SK-N-SH (cell line): Measurements from ENCODE around the gene UBE2D2. TPM values are rescaled to one million over a fixed set of nuclear protein-coding genes. Genes with fewer than 3 reads are reported as not detected.

Experiments used
- CTCF ChIA-PET: fragments of 300-600, 350-600 bp; formaldehyde crosslinking; extraction: SDS; loops from one replicate; lab custom pipeline; 2021; lab: Yijun Ruan, JAX
- POLR2A ChIA-PET: fragments of 350-600 bp; sonication (Branson Sonifier 250); formaldehyde crosslinking; extraction: SDS; loops from one replicate; lab custom pipeline; 2020; ENCODE audit warnings: antibody characterized with exemption, inconsistent platforms; lab: Yijun Ruan, JAX
- DNase-seq: peaks from one replicate; pipeline ENCODE4 v3.0.0; 2012
- H2AFZ ChIP-seq: fragments of 200-600 bp; sonication (generic); 2 replicates; pipeline ENCODE4 v1.8.1; 2016; ENCODE audit warnings: antibody characterized with exemption, mild to moderate bottlenecking, low read depth
- H3F3A ChIP-seq: fragments of 200-600 bp; sonication (generic); replicated peaks from 2 replicates; pipeline ENCODE3; 2016; ENCODE audit warnings: antibody characterized with exemption, mild to moderate bottlenecking; ENCODE audit not compliant: insufficient read depth
- H3K27ac ChIP-seq, 2 experiments: fragments of 200-500 bp in 1 of 2; fragments of 200-600 bp in 1 of 2; sonication (Bioruptor generic) in 1 of 2; sonication (generic), shearing (Covaris generic) in 1 of 2; 2 replicates each; pipeline versions ENCODE4 v1.5.1 to v1.6.1; 2014 to 2016; ENCODE audit warnings: low read depth in 2 of 2, inconsistent platforms in 1 of 2, low read length in 1 of 2, mild to moderate bottlenecking in 1 of 2, mixed read lengths in 1 of 2
- H3K27me3 ChIP-seq: fragments of 200-600 bp; sonication (generic), shearing (Covaris generic); 2 replicates; pipeline ENCODE4 v1.6.1; 2016; ENCODE audit warnings: mixed run types; ENCODE audit not compliant: insufficient read depth
- H3K36me3 ChIP-seq, 2 experiments: fragments of 200-500 bp in 1 of 2; fragments of 200-600 bp in 1 of 2; sonication (Bioruptor generic) in 1 of 2; sonication (generic) in 1 of 2; replicated peaks in 1 of 2; 2 replicates each; pipeline versions ENCODE3 to v1.5.1; 2014 to 2016; ENCODE audit warnings: low read length in 1 of 2, mild to moderate bottlenecking in 1 of 2; ENCODE audit not compliant: insufficient read depth in 2 of 2, control insufficient read depth in 1 of 2
- H3K4me1 ChIP-seq, 2 experiments: fragments of 200-500 bp in 1 of 2; fragments of 200-600 bp in 1 of 2; sonication (Bioruptor generic) in 1 of 2; sonication (generic), shearing (Covaris generic) in 1 of 2; 2 replicates each; pipeline versions ENCODE4 v1.5.1 to v1.6.1; 2014 to 2016; ENCODE audit warnings: low read depth in 1 of 2, low read length in 1 of 2, mixed run types in 1 of 2; ENCODE audit not compliant: insufficient read depth in 2 of 2, control insufficient read depth in 1 of 2
- H3K4me2 ChIP-seq: fragments of 200-600 bp; sonication (generic), shearing (Covaris generic); 2 replicates; pipeline ENCODE4 v1.6.1; 2017; ENCODE audit warnings: mixed run types
- H3K4me3 ChIP-seq, 2 experiments: fragments of 200-500 bp in 1 of 2; fragments of 200-600 bp in 1 of 2; sonication (Bioruptor generic) in 1 of 2; sonication (generic), shearing (Covaris generic) in 1 of 2; 2 replicates each; pipeline versions ENCODE4 v1.5.1 to v1.8.1; 2014 to 2016; ENCODE audit warnings: low read depth in 2 of 2, inconsistent platforms in 1 of 2, low read length in 1 of 2, mild to moderate bottlenecking in 1 of 2, mixed read lengths in 1 of 2, moderate library complexity in 1 of 2
- H3K79me2 ChIP-seq: fragments of 200-600 bp; sonication (generic); 2 replicates; pipeline ENCODE4 v1.8.1; 2017; ENCODE audit warnings: mild to moderate bottlenecking; ENCODE audit not compliant: insufficient read depth
- H3K9ac ChIP-seq: fragments of 200-600 bp; sonication (generic); 2 replicates; pipeline ENCODE4 v1.6.1; 2017; ENCODE audit warnings: mixed run types
- H3K9me2 ChIP-seq: fragments of 200-600 bp; sonication (generic); 2 replicates; pipeline ENCODE4 v1.6.1; 2017; ENCODE audit warnings: mixed run types
- H3K9me3 ChIP-seq: fragments of 200-600 bp; sonication (generic); 2 replicates; pipeline ENCODE4 v1.6.1; 2017; ENCODE audit warnings: mixed run types, mild to moderate bottlenecking, moderate library complexity
- H4K20me1 ChIP-seq: fragments of 200-600 bp; sonication (generic); 2 replicates; pipeline ENCODE4 v1.6.1; 2017; ENCODE audit warnings: mild to moderate bottlenecking, mixed run types; ENCODE audit not compliant: insufficient read depth
- EZH2phosphoT487 ChIP-seq: fragments of 200-600 bp; sonication (generic); IDR thresholded peaks from 2 replicates; pipeline ENCODE4 v1.6.1; 2017; ENCODE audit warnings: low read depth, mixed run types, mild to moderate bottlenecking, antibody characterized with exemption, moderate library complexity, borderline replicate concordance
- FOSL2 ChIP-seq: IDR thresholded peaks from 2 replicates; pipeline ENCODE4 v1.4.0; 2012; ENCODE audit warnings: low read depth, mild to moderate bottlenecking, moderate library complexity, borderline replicate concordance
- FOXJ3 ChIP-seq: sonication (generic); formaldehyde crosslinking; IDR thresholded peaks from 2 replicates; pipeline ENCODE4 v1.5.1; 2020; ENCODE audit warnings: mild to moderate bottlenecking, missing genetic modification reagents
- FOXM1 ChIP-seq: IDR thresholded peaks from 2 replicates; pipeline ENCODE4 v1.4.0; 2012; ENCODE audit warnings: low read depth, mild to moderate bottlenecking
- MAX ChIP-seq: IDR thresholded peaks from 2 replicates; pipeline ENCODE4 v1.4.0; 2012; ENCODE audit warnings: low read depth
- PBX3 ChIP-seq: IDR thresholded peaks from 2 replicates; pipeline ENCODE4; 2012
- POLR2AphosphoS5 ChIP-seq: IDR thresholded peaks from 2 replicates; pipeline ENCODE4 v1.6.1; 2012; ENCODE audit warnings: low read depth, low read length
- RAD21 ChIP-seq: IDR thresholded peaks from 2 replicates; pipeline ENCODE4 v1.6.1; 2012; ENCODE audit warnings: mild to moderate bottlenecking, low read length
- RXRA ChIP-seq: IDR thresholded peaks from 2 replicates; pipeline ENCODE4 v1.4.0; 2012; ENCODE audit warnings: low read depth, mild to moderate bottlenecking, borderline replicate concordance
- SIN3A ChIP-seq: IDR thresholded peaks from 2 replicates; pipeline ENCODE4 v1.6.1; 2012; ENCODE audit warnings: low read depth, mild to moderate bottlenecking, low read length, moderate library complexity, borderline replicate concordance
- SMC3 ChIP-seq: IDR thresholded peaks from 2 replicates; pipeline ENCODE4 v1.6.1; 2012; ENCODE audit warnings: low read depth, low read length, improper control_type of control experiment
- TCF12 ChIP-seq: IDR thresholded peaks from 2 replicates; pipeline ENCODE4 v1.4.0; 2012
- YY1 ChIP-seq: IDR thresholded peaks from 2 replicates; pipeline ENCODE4 v1.4.0; 2012; ENCODE audit warnings: low read depth, mild to moderate bottlenecking
- ZBTB33 ChIP-seq: IDR thresholded peaks from 2 replicates; pipeline ENCODE4 v1.4.0; 2012; ENCODE audit warnings: low read depth, borderline replicate concordance
- WGBS: methylation state at CpG from one replicate; pipeline ENCODE4 v1.1.6; 2017; ENCODE audit warnings: low lambda C conversion rate; 5-methylcytosine and 5-hydroxymethylcytosine counted together
- polyA plus RNA-seq, 3 experiments: library from polyadenylated mRNA; depleted of rRNA; stranded (reverse); fragments of >200 nt; gene quantifications; 2 replicates each; pipeline ENCODE4 v1.2.3, GENCODE V29; 2012
- TF ChIP-seq, protein P1 (sequence below): fragments of 150-350 bp; IDR thresholded peaks from 2 replicates; pipeline ENCODE4 v1.6.1; 2016; ENCODE audit warnings: mild to moderate bottlenecking, low read depth, low read length

The UBE2D2 gene
- polyA plus RNA-seq, 1 of the 3 experiments (the other 2 are of a cell fraction): 24.5 TPM

DNA sequence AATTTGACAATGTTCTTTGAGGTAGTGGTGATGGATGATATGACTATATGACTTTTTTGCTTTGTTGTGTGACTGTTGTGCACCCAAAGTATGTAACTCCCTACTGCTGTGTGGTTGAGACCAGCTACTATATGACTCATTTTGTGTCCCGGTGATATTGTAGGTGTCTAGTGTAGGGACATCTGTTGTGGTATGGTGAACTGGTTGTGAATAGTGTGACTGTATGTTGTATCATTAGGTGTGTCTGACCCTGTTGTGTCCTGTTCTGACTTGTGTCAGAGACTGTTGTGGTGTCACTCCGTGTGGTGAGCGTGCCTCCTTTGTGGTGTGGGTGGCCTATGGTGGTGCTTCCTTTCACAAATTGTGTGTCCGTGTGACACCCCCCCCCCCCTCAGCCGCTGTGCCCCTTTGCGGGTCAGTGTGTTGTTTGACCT is 75.9 kb downstream of the UBE2D2 start:
- H3K9me2 ChIP-seq: no peaks in the 10 kb centered on the region
- no peak for DNase-seq
- no peak for TF ChIP-seq RAD21
- no peak for TF ChIP-seq FOXM1
- no peak for TF ChIP-seq RXRA
- TF ChIP-seq EZH2phosphoT487: no peak
- no peak for TF ChIP-seq ZBTB33
- TF ChIP-seq MAX: no peak
- TF ChIP-seq PBX3: no peak
- TF ChIP-seq FOSL2: no peak
- no peak for TF ChIP-seq YY1
- no peak for TF ChIP-seq FOXJ3 (CRISPR knock-in tag)
- no peak for TF ChIP-seq SIN3A
- TF ChIP-seq TCF12: no peak
- no peak for TF ChIP-seq SMC3
- TF ChIP-seq, protein P1, sequence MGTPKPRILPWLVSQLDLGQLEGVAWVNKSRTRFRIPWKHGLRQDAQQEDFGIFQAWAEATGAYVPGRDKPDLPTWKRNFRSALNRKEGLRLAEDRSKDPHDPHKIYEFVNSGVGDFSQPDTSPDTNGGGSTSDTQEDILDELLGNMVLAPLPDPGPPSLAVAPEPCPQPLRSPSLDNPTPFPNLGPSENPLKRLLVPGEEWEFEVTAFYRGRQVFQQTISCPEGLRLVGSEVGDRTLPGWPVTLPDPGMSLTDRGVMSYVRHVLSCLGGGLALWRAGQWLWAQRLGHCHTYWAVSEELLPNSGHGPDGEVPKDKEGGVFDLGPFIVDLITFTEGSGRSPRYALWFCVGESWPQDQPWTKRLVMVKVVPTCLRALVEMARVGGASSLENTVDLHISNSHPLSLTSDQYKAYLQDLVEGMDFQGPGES: no peak
- TF ChIP-seq POLR2AphosphoS5: no peak
- TF ChIP-seq, all 33 proteins: peak for 0
- peaks cover 0 to 5% of the 10 kb centered on the region in 2 experiments for H3K36me3 ChIP-seq
- H3K9ac ChIP-seq: no peak overlapping the region; the same call in 1 of the 2 replicates
- peaks cover 45 to 65% of the 10 kb centered on the region in 2 experiments for H3K4me1 ChIP-seq
- no peaks in the 10 kb centered on the region for H3K27me3 ChIP-seq
- peaks cover 38% of the 10 kb centered on the region for H3F3A ChIP-seq
- peak overlapping the region; percentile 87 for H3K4me2 ChIP-seq
- peak overlapping the region; percentile 83 to 99 for H3K27ac ChIP-seq
- H4K20me1 ChIP-seq: no peaks in the 10 kb centered on the region; the same call in 1 of the 2 replicates
- peaks cover 28% of the 10 kb centered on the region; the same call in 1 of the 2 replicates for H3K79me2 ChIP-seq
- ChIA-PET POLR2A (interaction anchor here (0.6 to 5.6 kb wide), 10 partner anchors 12 to 129 kb away, joined by 3 to 130 read pairs (median 14); partner anchors contain the start of genes CXXC5 and UBE2D2), CTCF (interaction anchor here (0.6 to 22.4 kb wide), 11 partner anchors 12 to 214 kb away, joined by 3 to 627 read pairs (median 53); partner anchors contain the start of gene CXXC5)
- H3K4me3 ChIP-seq: peak overlapping the region; percentile 42 to 59
- no peak overlapping the region for H2AFZ ChIP-seq
- no peaks in the 10 kb centered on the region for H3K9me3 ChIP-seq
- WGBS: 13% methylated on average over 6 of the region's 6 CpGs
